EL (cell line): Measurements from ENCODE around the gene ULK3.

Experiments
- DNase-seq: peaks from one replicate; pipeline ENCODE4 v3.0.0-alpha.2; 2016

The ULK3 gene

GRCh38 chr15:74839526-74840395 is 3.2 kb downstream of the ULK3 start:
- no peak for DNase-seq

- DNase-seq = no peak
These were observed 4.0 kb downstream of the ULK3 start for GRCh38 chr15:74838746-74839525.

- no peak for DNase-seq
These were observed 4.8 kb downstream of the ULK3 start for GRCh38 chr15:74838137-74838516.

GRCh38 chr15:74837482-74838136 is 5.3 kb downstream of the ULK3 start:
- DNase-seq = no peak

- no peak for DNase-seq
These were observed 6.1 kb downstream of the ULK3 start for GRCh38 chr15:74836846-74837245.

- DNase-seq = peak; percentile 68
These were observed 7.6 kb downstream of the ULK3 start for GRCh38 chr15:74835312-74835823.

- DNase-seq = no peak
These were observed 9.4 kb downstream of the ULK3 start for GRCh38 chr15:74833376-74834107.

- DNase-seq = no peak
These were observed 10.1 kb downstream of the ULK3 start for GRCh38 chr15:74832826-74833225.

- DNase-seq = no peak
These were observed 11.0 kb downstream of the ULK3 start for GRCh38 chr15:74831813-74832495.

GRCh38 chr15:74830868-74831267 is 12.1 kb downstream of the ULK3 start:
- DNase-seq = no peak

- DNase-seq = no peak
These were observed 13.0 kb downstream of the ULK3 start for GRCh38 chr15:74829991-74830390.

GRCh38 chr15:74829486-74829885 is 13.5 kb downstream of the ULK3 start:
- DNase-seq = no peak

- DNase-seq = no peak
These were observed 14.1 kb downstream of the ULK3 start for GRCh38 chr15:74828835-74829234.

- DNase-seq = no peak
These were observed 15.3 kb downstream of the ULK3 start for GRCh38 chr15:74827614-74828013.

GRCh38 chr15:74826921-74827320 is 16.0 kb downstream of the ULK3 start:
- DNase-seq = no peak

- DNase-seq = no peak
These were observed 16.6 kb downstream of the ULK3 start, which contains the start of gene CPLX3 for GRCh38 chr15:74826364-74826819. CPLX3 (plus strand) TSS chr15:74826627; CDS start chr15:74826704, 77 bp downstream.

- DNase-seq = no peak
These were observed 17.1 kb downstream of the ULK3 start for GRCh38 chr15:74825866-74826265.

- no peak for DNase-seq
These were observed 18.0 kb downstream of the ULK3 start for GRCh38 chr15:74824976-74825375.

- DNase-seq = no peak
These were observed 19.6 kb downstream of the ULK3 start for GRCh38 chr15:74823324-74823723.

GRCh38 chr15:74822233-74822632 is 20.7 kb downstream of the ULK3 start:
- no peak for DNase-seq

- DNase-seq = no peak
These were observed 21.2 kb downstream of the ULK3 start for GRCh38 chr15:74821790-74822158.
